ENCODE data around the gene FGF1. TPM values are rescaled to one million over a fixed set of nuclear protein-coding genes. Genes with fewer than 3 reads are reported as not detected.

Gene FGF1
- polyA plus RNA-seq, 1 of the 3 experiments (the other 2 are of a cell fraction), result 5.3 TPM

- H3K36me3 ChIP-seq (replicated peaks in 1 of 2; ENCODE audit: control insufficient read depth in 1 of 2, insufficient read depth in 2 of 2, low read length in 1 of 2), result no peaks in the 10 kb centered on the region
- H3K9me2 ChIP-seq, result no peaks in the 10 kb centered on the region
- no peaks in the 10 kb centered on the region for H3K27me3 ChIP-seq (ENCODE audit: insufficient read depth)
- H3K4me3 ChIP-seq (ENCODE audit: low read depth in 2 of 2, low read length in 1 of 2), result no peak overlapping the region
- H3K79me2 ChIP-seq (ENCODE audit: insufficient read depth), result no peaks in the 10 kb centered on the region
- no peak for DNase-seq
- peaks cover 28% of the 10 kb centered on the region for H3F3A ChIP-seq (replicated peaks; ENCODE audit: insufficient read depth)
- peak overlapping the region; percentile 27; the same call in 1 of the 2 replicates for H3K9ac ChIP-seq
- 85% methylated on average over 4 of the region's 4 CpGs for WGBS (ENCODE audit: low lambda C conversion rate)
- H3K4me1 ChIP-seq (ENCODE audit: control insufficient read depth in 1 of 2, insufficient read depth in 2 of 2, low read depth in 1 of 2, low read length in 1 of 2), result peaks cover 7 to 25% of the 10 kb centered on the region in 2 experiments
- ChIA-PET POLR2A (no interaction called here), CTCF (interaction anchor here (0.6 to 14.5 kb wide), 4 partner anchors 12 to 232 kb away, joined by 3 to 1285 read pairs (median 262); no protein-coding TSS in a partner anchor)
- peak overlapping the region; percentile 43 to 98; a peak in 3 of 4 replicates for H3K27ac ChIP-seq (ENCODE audit: low read depth in 2 of 2, low read length in 1 of 2)
- H2AFZ ChIP-seq (ENCODE audit: low read depth), result no peak overlapping the region
- peaks cover 3% of the 10 kb centered on the region; the same call in 1 of the 2 replicates for H4K20me1 ChIP-seq (ENCODE audit: insufficient read depth)
- no peaks in the 10 kb centered on the region for H3K9me3 ChIP-seq
- H3K4me2 ChIP-seq, result no peak overlapping the region
- TF ChIP-seq REST (IDR thresholded peaks at IDR 0.05; ENCODE audit: low read depth, low read length) (no peak), JUND (IDR thresholded peaks at IDR 0.05) (no peak), FOSL2 (IDR thresholded peaks at IDR 0.05; ENCODE audit: borderline replicate concordance, low read depth) (no peak)
These were observed 39.6 kb upstream of the FGF1 start for GRCh38 chr5:142725231-142726187.

GRCh38 chr5:142724821-142725220, 38.9 kb upstream of the FGF1 start:
- Histone ChIP-seq H3K9ac (no peak overlapping the region), H3K9me2 (no peaks in the 10 kb centered on the region), H3K4me1 (ENCODE audit: control insufficient read depth in 1 of 2, insufficient read depth in 2 of 2, low read depth in 1 of 2, low read length in 1 of 2) (peaks cover 7 to 27% of the 10 kb centered on the region in 2 experiments), H4K20me1 (ENCODE audit: insufficient read depth) (peaks cover 3% of the 10 kb centered on the region; the same call in 1 of the 2 replicates), H3K4me3 (ENCODE audit: low read depth in 2 of 2, low read length in 1 of 2) (no peak overlapping the region), H3K4me2 (no peak overlapping the region), H3K27me3 (ENCODE audit: insufficient read depth) (no peaks in the 10 kb centered on the region), H3K27ac (ENCODE audit: low read depth in 2 of 2, low read length in 1 of 2) (peak overlapping the region in 1 of 2 experiments; percentile 98; a peak in 2 of 4 replicates), H3F3A (replicated peaks; ENCODE audit: insufficient read depth) (peaks cover 28% of the 10 kb centered on the region), H3K36me3 (replicated peaks in 1 of 2; ENCODE audit: control insufficient read depth in 1 of 2, insufficient read depth in 2 of 2, low read length in 1 of 2) (no peaks in the 10 kb centered on the region), H2AFZ (ENCODE audit: low read depth) (no peak overlapping the region), H3K79me2 (ENCODE audit: insufficient read depth) (no peaks in the 10 kb centered on the region), H3K9me3 (no peaks in the 10 kb centered on the region)
- no peak for DNase-seq
- CTCF ChIA-PET, result interaction anchor here (0.6 to 14.5 kb wide), 4 partner anchors 12 to 233 kb away, joined by 3 to 1285 read pairs (median 262); no protein-coding TSS in a partner anchor
- WGBS (ENCODE audit: low lambda C conversion rate), result 92% methylated on average over 9 of the region's 9 CpGs
- POLR2A ChIA-PET, result no interaction called here
- TF ChIP-seq YY1 (IDR thresholded peaks at IDR 0.05; ENCODE audit: low read depth) (no peak), JUND (IDR thresholded peaks at IDR 0.05) (no peak), TAF1 (IDR thresholded peaks at IDR 0.05; ENCODE audit: borderline replicate concordance, low read depth, low read length) (no peak), EP300 (IDR thresholded peaks at IDR 0.05; ENCODE audit: borderline replicate concordance in 1 of 2, low read depth in 1 of 2, low read length in 1 of 2) (no peak), CHD2 (IDR thresholded peaks at IDR 0.05; ENCODE audit: low read length, partially characterized antibody) (no peak), ELF1 (IDR thresholded peaks at IDR 0.05) (no peak), CTCF (IDR thresholded peaks at IDR 0.05) (no peak), TEAD4 (IDR thresholded peaks at IDR 0.05; ENCODE audit: borderline replicate concordance, insufficient read depth) (no peak), RAD21 (IDR thresholded peaks at IDR 0.05; ENCODE audit: low read length) (no peak), GATA2 (CRISPR knock-in tag; IDR thresholded peaks at IDR 0.05) (no peak), FOXJ3 (CRISPR knock-in tag; IDR thresholded peaks at IDR 0.05) (no peak), MEF2A (IDR thresholded peaks at IDR 0.05; ENCODE audit: borderline replicate concordance, low read depth) (no peak), REST (IDR thresholded peaks at IDR 0.05; ENCODE audit: low read depth, low read length) (no peak), SIN3A (IDR thresholded peaks at IDR 0.05; ENCODE audit: borderline replicate concordance, low read depth, low read length) (no peak), SMC3 (IDR thresholded peaks at IDR 0.05; ENCODE audit: low read depth, low read length) (no peak)
